K562 (cell line): ENCODE measurements around the gene NR2F1.

ENCODE experiments used
- CBX3 ChIP-seq, 2 experiments: IDR thresholded peaks; 1 replicate in 1 of 2; 2 replicates in 1 of 2; pipeline ENCODE4 v1.6.1; 2012; ENCODE audit warnings: inconsistent platforms in 2 of 2, low read length in 2 of 2, borderline replicate concordance in 1 of 2, control low read depth in 1 of 2
- CTBP1 ChIP-seq: fragments of 450-650 bp; IDR thresholded peaks from 2 replicates; pipeline ENCODE4 v1.6.1; 2016; ENCODE audit warnings: borderline replicate concordance
- E4F1 ChIP-seq: fragments of 250-450 bp; sonication (Bioruptor Pico); IDR thresholded peaks from 2 replicates; pipeline ENCODE4 v1.5.0; 2021; ENCODE audit warnings: mild to moderate bottlenecking, borderline replicate concordance
- NEUROD1 ChIP-seq: fragments of 150-350 bp; IDR thresholded peaks from 2 replicates; pipeline ENCODE4 v1.6.1; 2014; ENCODE audit warnings: borderline replicate concordance, low read length, low read depth; ENCODE audit not compliant: partially characterized antibody
- SLC30A9 ChIP-seq: fragments of 250-450 bp; sonication (Bioruptor Pico); IDR thresholded peaks from 2 replicates; pipeline ENCODE4 v1.8.0; 2022; ENCODE audit warnings: mild to moderate bottlenecking, moderate library complexity

- no peak for TF ChIP-seq E4F1 (CRISPR knock-in tag)
- no peak for TF ChIP-seq CTBP1
- TF ChIP-seq SLC30A9 (CRISPR knock-in tag): no peak
- no peak for TF ChIP-seq NEUROD1
- TF ChIP-seq CBX3 (IDR thresholded peaks at IDR 0.05; ENCODE audit: borderline replicate concordance in 1 of 2, low read length in 2 of 2): no peak
Measured at GRCh38 chr5:93642526-93642925, 59.5 kb downstream of the NR2F1 start.
